Stimulated activated naive CD4-positive, alpha-beta T cell treated with Interleukin-2 at 50 U/mL for 16 hours (primary cell): ENCODE results near the gene ATP9B.
"Not testable (repeated sequence)": the region's sequence is repeated elsewhere in the genome, so short reads cannot be mapped to it uniquely, and the experiment has no call there.

Experiments
- DNase-seq: peaks from one replicate; lab custom pipeline; 2025; lab: John Stamatoyannopoulos, UW

ATP9B gene

DNA sequence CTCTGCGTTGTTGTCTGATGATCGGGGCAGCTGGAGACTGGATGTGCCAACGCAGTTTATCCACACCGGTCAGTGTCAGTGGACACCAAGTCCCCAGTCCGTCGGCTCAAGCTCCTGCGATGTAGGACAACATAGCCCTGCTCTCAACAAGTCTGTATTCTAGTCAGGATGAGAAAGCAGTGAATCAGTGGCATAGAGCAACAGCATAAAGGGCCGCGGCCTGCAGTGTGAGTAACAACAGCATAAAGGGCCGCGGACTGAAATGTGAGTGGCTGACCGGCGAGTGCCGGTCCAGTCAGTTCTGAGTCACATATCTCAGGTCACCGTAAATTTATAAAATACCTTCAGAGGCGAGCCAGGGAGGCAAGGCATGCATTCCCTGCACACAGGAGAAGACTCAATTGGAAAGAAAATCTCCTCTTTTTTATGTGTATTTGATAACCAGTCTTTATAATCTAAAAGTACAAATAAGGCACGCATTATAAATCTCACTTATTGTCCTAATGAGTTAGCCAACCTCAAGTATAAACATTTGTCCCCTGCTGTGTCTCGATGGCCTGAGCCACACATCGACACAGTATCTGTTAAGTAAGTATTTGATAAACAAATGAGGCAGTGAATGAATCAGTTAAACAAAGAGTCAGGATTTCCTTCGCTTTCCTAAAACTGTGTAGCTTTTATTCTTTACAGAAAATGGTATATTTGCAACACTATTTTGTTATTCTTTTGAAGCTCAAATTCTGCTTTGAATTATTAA lies 292.8 kb downstream of the ATP9B start:
- no peak for DNase-seq

DNA sequence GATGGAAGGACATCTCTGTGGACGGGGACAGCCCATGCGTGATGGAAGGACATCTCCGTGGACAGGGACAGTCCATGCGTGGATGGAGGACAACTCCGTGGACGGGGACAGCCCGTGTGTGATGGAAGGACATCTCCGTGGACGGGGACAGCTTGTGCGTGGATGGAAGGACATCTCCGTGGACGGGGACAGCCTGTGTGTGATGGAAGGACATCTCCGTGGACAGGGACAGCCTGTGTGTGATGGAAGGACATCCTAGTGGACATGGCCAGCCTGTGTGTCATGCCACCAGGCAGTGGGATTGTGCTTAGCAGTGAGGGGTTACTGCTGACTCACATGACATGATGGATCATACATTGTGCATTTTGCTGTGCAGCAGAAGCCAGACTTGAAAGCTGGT lies 296.5 kb downstream of the ATP9B start:
- DNase-seq, result no peak

DNA sequence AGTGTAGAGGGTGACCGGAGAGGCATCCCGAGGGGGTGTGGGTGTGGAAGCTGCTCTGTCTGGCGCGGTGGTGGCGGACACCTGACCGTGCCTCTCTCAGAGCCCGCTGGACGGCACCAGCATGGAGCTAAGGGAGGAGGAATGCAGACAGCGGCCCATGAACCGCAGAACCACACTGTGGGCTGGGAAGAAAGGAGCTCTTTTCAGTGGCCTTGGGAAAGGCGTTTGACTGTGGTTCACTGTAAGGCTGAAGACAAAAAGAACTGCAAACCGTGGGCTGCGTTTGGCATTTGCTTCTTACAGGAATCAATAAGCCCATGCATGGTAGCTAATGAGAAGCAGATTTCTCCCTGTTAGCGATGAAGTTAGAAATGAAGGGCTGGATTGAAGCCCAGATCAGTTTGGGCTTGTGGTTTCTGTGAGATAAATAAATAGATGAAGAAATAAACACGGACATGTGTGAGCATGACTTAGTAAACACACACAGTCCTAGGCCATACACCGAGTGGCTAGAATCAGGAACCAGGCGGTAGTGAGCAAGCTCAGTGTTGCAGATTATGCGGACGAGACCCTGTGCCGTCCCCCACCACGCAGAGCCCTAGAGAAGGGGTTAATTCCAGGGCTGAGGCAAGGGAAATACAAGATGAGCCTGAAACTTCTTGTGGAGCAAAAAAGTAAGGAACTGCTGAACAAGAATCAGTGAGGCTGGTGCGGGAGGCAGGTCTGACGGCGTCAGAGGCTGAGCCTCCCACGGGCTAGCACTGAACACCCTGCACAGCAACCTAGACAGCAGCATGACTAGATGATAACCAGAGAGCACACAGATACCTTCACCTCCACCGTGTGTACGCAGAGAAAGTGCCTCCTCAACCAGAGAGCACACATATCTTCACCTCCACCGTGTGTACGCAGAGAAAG lies 297.2 kb downstream of the ATP9B start:
- DNase-seq, result no peak

DNA sequence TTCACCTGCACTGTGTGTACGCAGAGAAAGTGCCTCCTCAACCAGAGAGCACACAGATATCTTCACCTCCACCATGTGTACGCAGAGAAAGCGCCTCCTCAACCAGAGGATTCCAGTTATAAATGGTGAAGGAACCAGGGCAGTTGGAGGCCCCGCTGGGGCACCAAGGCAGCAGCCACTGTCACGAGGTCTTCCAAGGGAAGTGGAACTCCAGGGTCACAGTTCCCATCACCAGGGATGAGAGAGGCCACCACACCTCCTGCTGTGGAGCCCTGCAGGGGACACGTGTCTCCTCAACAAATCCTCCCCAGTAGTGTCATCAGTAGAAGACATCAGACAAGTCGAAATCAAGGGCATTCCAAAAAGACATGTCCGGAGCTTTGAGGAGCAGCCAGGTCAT lies 298.3 kb downstream of the ATP9B start:
- DNase-seq, result no peak

DNA sequence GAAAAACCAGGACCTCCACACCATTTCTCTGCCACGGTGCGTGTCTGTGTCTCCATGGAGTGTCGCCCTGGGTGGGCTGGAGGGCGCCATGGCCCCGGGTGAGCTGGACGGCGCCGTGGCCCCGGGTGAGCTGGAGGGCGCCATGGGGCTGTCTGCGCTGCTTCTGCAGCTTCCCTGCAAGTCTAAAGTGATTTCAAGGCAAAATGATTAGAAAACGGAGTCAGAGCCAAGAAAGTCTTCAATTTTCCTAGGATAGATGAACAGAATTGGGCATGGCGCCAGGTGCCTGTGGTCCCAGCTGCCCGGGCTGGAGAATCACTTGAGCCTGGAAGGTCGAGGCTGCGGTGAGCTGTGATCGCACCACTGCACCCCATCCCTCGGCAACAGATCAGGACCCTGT lies 298.8 kb downstream of the ATP9B start:
- no peak for DNase-seq

DNA sequence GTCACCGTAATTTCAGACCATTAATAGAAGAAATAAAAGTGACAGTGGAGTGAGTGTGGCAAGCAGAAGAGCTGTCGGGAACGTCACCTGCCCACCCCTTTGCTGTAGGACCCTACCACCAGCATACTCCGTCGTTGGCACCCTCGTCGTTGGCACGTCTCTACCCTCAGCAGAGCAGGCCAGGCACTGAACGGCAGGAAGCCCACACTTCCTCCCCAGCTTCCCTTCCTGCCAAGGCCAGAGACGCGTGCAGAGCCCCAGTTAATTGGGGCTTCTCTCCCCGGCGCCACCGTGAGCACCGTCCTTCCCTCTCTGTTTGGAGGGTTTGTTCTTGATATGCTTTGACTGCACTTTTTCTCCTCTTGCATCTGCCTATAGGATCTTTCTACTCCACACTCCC lies 299.5 kb downstream of the ATP9B start:
- no peak for DNase-seq

DNA sequence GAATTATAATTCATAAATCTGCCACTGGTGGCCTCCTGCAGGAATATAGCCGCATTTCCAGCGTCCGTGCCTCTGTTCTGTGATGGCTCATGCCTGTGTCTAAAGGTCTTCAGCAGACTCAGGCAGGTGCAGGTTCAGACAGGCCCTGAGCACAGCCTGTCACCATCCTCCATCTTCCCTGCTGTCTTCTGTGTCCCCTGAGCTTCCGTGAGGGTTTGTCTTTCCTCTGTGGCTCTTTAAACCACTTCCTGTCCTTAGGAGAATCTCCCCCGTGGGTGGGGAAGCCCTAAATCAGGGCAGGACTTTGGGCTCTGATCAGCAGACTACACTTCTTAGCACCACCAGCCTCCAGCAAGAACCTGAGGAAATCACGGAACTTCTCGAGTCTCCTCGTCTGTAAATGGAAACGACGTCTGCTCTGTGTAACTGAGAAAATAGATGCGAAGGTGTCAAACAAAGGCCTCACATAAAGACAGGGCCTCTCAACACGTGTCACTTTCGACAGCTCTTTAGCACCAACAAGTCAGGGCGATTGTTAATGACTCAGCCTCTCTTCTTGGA lies 302.4 kb downstream of the ATP9B start:
- no peak for DNase-seq

DNA sequence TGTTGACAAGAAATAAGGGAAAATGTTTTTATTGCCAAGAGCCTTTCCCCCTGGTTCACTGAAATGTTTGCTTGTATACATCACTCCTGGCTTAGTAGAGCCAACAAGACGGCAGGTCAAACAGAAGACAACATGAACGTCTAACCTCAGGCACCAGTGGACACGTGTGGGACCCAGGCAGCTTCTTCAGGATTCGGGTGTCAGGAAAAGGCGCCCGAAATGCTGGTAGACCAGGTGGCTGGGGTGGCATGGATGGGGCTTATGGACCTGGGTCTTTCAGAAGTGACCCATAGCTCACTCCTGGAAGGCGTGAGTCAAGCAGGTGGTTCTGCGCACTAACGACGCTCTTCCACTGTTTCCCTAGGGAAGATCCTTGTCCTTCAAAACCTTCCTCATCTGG lies 303.3 kb downstream of the ATP9B start:
- DNase-seq, result no peak

DNA sequence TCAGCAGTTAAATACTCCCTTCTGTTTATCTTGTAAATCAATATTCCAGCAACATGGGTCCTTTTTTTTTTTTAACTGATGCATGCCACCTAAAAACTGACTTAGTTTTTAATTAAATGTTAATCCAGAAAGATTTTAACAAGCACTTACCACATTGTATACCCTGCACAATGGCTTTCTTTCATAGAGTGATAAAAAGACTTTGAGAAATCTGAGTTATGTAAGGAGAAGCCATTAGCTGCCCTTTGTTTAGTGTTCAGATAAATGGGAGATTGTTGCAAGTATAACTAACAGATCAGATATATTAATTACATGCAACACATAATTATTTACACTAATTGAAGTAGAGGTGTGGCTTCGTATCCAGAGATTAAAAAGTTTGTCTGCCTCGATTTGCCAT lies 303.8 kb downstream of the ATP9B start:
- no peak for DNase-seq

DNA sequence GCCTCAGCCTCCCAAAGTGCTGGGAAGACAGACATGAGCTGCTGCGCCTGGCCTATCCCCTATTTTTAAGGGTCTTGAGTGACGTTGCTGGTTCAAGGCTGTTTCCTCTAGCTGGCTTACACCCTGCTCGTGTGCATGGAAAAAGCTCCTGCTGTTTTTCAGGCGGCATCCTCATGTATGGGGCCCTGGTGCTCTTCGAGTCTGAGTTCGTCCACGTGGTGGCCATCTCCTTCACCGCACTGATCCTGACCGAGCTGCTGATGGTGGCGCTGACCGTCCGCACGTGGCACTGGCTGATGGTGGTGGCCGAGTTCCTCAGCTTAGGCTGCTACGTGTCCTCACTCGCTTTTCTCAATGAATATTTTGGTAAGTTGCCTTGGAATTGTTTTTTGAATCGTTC lies 304.5 kb downstream of the ATP9B start:
- DNase-seq, result no peak

DNA sequence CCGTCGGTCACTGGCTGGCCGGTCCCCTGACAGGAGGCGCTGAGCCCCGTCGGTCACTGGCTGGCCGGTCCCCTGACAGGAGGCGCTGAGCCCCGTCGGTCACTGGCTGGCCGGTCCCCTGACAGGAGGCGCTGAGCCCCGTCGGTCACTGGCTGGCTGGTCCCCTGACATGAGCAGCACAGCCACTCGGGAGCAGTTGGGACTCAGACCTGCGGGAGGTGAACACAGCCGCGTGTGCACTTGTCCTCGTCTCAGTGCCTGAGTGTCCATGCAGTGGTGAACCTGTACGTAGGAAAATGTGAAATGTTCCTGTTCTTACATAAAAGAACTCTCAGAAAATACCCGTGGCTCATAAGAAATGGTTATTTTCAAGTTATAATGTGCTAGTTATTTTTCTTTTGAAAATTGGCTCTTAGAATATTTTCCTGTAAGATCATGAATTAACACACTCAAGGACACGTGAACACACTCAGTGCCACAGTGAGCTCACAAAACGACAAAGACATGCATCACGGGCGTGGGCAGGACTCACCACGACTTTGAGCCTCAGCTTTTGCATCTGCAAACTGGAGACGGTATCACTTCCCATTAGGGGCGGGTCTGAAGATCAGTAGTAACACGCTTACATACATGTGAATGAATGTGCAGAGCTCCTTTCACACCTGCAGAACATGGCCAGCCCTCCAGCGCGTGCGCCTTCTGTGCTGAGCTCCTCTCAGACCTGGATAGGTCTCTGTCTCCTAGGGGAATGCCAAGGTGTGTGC lies 305.4 kb downstream of the ATP9B start:
- DNase-seq, result no peak

DNA sequence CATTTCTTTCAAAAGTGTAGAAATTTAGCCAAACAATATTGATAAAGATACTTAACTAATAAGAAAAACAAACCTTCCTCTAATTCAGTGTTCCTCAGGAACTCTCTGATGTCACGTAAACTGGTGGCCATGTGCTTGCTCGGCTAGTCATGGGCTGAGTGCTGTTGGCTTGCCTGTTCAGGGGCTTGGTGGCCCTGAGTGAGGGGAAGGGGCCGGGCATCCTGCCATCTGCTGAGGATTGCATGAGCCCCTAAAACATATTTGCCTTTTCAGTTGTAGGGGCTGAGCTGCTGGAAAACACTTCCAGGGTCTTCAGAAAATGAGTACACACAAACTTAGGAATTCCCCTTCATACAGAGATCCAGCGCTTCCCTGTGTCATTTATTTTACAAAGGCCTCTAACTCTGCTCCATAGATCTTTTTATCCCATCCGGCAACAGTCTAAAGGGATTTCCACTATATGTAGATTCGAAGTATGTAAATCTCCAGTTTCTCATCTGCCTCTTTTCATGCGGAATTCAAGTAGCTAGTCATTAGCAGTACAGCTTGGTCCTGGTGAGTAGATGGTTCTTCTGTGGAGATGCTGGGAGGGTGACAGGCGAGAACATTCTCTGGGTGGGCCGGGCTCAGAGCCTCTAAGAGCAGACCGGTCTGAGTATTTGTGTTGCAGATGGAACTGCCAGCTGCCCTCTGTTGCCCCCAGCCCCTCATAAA lies 306.4 kb downstream of the ATP9B start:
- no peak for DNase-seq

DNA sequence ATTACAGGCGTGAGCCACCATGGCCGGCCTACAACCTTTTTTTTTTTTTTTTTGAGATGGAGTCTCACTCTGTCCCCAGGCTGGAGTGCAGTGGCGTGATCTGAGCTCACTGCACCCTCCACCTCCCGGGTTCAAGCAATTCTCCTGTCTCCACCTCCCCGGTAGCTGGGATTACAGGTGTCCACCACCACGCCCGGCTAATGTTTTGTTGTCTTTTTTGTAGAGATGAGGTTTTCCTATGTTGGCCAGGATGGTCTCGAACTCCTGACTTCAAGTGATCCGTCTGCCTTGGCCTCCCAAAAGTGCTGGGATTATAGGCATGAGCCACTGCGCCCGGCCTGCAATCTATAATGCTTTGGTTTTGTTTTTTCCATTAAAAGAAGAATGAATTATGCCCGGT lies 307.5 kb downstream of the ATP9B start:
- DNase-seq, result not testable (repeated sequence)

DNA sequence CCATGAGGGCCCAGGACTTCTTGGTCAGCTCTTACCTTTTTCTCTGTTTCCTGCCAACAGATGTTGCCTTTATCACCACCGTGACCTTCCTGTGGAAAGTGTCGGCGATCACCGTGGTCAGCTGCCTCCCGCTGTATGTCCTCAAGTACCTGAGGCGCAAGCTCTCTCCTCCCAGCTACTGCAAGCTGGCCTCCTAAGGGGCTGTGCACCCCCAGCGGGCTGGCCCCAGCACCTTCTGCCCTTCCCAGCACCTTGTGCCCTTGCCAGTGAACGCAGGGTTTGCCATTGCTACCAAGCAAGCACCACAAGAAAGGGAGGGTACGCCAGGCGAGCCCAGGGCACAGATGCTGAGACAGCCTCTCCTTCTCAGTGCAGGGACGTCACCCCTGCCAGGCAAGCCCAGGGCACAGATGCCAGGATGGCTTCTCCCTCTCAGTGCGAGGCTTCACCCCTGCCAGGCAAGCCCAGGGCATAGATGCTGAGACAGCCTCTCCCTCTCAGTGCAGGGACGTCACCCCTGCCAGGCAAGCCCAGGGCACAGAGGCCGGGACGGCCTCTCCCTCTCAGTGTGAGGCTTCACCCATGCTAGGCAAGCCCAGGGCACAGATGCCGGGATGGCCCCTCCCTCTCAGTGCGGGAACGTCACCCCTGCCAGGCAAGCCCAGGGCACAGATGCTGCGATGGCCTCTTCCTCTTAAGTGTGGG lies 308.1 kb downstream of the ATP9B start:
- no peak for DNase-seq

DNA sequence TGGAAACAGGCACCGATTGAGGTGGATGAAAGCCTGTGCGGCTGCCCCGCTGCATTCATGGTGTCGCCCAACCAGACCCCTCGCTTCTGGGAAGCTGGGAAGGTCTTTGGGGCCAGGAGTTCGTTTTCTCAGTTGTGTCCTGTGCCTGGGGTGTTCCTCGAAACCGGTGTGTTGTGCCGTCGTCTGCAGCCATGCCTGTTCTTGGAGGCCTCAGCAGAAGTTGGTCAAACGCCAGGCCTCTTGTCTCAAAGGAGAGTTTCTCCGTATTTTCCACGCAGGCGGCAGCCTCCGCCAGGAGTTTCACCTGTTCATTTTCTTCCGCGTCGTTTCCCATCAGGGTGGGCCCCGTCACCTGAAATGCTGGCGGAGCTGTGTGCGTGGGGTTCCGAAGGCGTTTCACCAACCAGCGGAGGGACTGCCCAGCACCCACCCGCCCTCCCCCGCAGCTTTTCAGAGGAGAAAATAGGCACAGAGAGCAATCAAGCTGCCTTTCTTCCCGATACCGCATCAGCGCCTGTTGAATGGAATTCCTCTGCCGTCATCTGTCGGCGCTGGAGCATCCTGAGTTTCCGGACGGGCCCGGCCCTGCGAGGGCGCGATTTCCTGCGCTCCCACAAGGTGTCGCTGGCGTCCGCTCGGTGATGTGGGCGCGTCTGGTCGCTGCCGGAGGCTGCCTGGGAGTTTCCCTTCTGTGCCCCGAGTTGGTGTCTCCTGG lies 309.5 kb downstream of the ATP9B start:
- DNase-seq, result peak; percentile 77

DNA sequence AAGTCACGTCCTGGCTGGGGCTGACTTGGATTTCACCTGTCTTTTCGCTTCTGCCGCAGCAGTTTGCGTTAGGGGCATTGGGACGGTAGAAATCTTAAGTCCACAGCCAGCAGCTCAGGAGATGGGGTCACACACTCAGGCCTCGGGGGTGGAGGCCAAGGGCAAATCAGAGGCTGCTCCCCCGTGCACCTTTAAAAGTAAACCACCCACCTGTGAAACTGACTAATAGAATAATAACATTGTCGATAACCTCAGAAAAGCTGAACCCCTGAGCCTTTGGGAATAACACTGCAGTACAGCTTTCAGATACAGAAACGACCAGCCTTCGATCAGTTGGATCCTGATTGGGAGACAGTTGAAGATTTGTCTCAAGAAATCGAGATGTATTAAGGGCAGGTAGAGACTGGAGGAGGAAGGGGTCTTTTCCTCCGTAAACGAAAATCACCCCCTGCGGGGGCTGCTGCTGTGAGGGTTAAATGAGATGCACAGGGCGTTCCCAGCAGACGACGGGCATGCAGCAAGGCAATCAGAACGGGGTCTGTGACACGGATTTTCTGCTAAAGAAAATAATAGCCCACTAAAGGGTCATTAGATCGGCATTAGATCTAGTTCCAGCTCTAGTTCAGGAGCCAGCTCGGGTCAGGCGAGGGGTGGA lies 310.2 kb downstream of the ATP9B start:
- DNase-seq, result no peak

DNA sequence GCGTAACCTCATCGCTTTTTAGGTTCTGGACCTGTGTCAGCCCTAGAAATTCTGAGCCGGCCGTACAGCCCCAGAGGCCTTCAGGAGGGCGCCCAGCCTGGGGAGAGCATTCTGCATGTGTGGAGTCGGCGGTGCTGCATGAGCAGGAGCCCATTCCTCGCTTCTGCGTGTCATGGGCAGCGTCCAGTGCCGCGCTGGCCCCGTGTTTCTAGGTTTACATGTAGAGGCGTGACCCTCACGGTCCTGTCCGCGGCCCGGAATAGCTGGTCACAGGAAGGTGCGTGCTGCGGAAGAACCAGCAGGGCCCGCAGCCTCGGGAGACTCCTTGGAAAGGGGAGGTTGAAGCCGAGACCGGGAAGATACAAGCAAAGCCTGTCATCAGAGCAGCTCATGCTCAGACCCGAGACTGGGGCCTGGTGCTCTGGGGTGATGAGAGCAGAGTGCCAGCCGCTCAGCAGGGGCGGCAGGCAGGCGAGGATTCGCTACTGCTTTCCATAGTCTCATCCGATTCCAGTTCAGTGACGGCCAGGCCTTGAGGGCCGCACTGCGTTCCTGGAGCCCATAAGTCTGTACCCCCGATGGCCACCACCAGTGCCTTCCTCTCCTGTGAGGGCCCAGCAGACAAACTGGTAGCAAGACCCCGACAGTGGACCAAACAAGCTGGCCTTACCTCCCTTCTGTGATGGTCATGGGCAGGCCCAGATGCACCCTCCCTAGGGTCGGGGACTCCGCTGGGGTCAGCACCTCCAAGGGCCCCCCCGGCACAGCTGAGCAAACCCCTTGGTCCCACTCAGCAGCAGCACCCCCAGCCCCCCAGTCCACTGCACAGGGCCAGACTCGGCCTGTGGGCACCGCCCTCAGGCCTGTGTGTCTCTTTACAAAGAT lies 311.0 kb downstream of the ATP9B start:
- no peak for DNase-seq
